Gastrocnemius medialis (tissue), 4 donors: ENCODE results near the gene CDK3.

Experiments
- CTCF ChIP-seq, 5 experiments: fragments of 450-650 bp in 3 of 5; fragments of 200-600 bp in 2 of 5; sonication (generic) in 2 of 5; IDR thresholded peaks in 4 of 5; conservative IDR thresholded peaks in 1 of 5; 1 replicate in 4 of 5; 2 replicates in 1 of 5; pipeline ENCODE4 v1.5.1; 2016 to 2019; ENCODE audit warnings: antibody characterized with exemption in 5 of 5, mild to moderate bottlenecking in 3 of 5, moderate library complexity in 3 of 5
- POLR2A ChIP-seq, 2 donors: fragments of 450-650 bp; IDR thresholded peaks; one replicate each; pipeline ENCODE4 v1.6.1; 2017; ENCODE audit warnings: antibody characterized with exemption in 2 of 2, mild to moderate bottlenecking in 2 of 2, moderate library complexity in 2 of 2

GRCh38 chr17:75983501-75984181, 17.0 kb upstream of the CDK3 start:
- no peak for TF ChIP-seq CTCF (IDR thresholded peaks at IDR 0.05 in 4 of 5, conservative IDR thresholded peaks at IDR 0.05 in 1 of 5)
- no peak for TF ChIP-seq POLR2A (IDR thresholded peaks at IDR 0.05)
